ENCODE measurements around the gene SERPINE1.

- TF ChIP-seq CTCF (IDR thresholded peaks at IDR 0.05; ENCODE audit: low read depth, low read length) = no peak
- no peak for TF ChIP-seq MAX (IDR thresholded peaks at IDR 0.05; ENCODE audit: low read depth, low read length)
- no peak for TF ChIP-seq MYC (IDR thresholded peaks at IDR 0.05; ENCODE audit: low read depth, low read length)
- no peak for TF ChIP-seq POLR2A (IDR thresholded peaks at IDR 0.05; ENCODE audit: extremely low read depth, insufficient read length)
Observed at GRCh38 chr7:101129603-101130117, 2.8 kb downstream of the SERPINE1 start.
